ENCODE results near the gene TEX29.

TEX29 gene

DNA sequence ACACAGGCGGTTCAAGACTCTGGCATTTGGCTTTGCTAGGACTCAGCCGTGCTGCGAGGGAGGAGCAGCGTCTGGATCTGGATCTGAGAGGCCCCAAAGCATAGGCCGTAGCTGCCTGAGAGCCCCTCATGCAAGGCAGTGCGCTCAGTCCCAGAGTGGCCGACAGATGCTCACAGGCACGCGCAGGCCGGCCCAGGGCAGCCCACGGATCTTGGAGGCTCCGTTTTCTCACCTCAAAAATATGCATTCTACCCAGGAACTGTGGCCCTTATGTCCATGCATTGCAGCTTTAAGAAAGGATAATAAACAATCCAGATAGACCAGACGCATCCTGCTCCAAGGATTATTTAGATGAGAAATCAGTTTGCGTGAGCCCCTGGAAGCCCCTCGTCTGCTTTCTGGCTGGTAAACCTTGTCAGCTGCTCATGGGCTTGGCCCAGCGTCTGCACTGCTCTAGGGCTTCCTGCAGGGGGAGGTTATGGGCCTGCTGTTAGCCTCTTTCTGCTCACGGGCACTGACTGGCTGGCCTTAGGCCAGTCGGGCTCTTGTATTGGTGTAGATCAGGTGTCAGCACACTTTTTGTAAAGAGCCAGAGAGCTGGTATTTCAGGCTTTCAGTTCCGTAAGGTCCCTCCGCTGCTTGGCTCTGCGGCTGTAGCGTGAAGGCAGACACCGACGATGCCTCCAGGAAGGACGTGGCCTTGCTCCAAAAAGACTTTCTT, 24.2 kb downstream of the TEX29 start:
- DNase-seq = peak; percentile 11

DNA sequence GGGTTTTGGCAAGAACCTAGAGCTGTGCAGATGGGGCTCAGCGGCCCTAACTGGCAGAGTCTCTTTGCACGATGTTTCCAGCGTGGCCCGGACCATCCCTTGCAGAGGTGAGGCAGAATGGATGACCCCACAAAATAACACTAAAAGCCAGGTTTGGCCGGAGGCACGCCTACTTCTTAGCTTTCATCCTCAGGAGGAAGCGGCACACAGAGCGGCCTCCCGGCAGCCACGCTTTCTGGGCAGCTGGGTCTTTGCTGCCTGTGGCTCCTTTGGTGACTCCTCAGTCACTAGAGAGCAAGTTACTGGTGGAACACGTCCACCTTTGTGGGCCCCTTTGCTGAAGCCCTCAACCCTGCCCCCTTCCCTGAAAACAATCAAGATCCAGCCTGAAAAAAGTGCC, 25.2 kb downstream of the TEX29 start:
- DNase-seq = no peak

DNA sequence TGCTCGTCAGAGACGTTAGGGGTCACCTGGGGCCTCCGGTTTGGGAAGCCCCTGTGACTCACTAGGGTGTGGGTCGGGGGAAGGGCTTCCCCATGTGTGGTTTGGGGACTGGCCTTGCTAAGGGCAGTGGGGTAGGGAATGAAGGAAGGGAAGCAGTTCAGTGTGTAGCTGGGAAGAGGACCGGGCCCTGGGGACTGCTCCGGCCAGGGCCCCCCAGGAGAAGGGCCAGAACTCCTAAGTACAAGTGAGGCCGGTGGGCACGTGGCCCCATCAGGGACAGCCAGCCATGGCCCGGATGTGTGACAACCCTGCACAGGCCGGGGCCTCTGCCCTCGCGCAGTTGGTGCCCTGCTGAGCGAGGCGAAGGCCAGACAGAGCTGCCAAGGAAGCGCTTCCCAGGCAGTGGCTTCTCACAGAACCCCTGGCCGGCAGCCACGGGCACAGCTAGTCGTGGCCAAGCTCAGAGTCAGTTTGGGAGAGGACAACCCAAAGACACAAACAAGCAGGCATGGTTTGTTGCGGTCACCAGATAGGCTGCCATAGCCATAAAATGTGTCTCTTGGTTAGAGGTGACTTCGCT, 25.7 kb downstream of the TEX29 start:
- DNase-seq = no peak

- DNase-seq = no peak
These were observed 27.0 kb downstream of the TEX29 start for GRCh38 chr13:111347438-111347837.

DNA sequence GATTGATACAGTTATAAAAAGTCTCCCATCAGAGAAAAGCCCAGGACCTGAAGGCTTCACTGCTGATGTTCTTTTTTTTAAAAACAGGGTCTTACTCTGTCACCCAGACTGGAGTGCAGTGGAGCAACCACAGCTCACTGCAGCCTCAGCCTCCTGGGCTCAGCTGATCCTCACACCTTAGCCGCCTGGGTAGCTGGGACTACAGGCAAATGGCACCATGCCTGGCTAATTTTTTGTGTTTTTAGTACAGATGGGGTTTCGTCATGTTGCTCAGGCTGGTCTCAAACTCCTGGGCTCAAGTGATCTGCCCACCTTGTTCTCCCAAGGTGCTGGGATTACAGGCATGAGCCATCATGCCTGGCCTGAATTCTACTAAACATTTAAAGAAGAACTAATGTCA, 33.1 kb downstream of the TEX29 start:
- no peak for DNase-seq

DNA sequence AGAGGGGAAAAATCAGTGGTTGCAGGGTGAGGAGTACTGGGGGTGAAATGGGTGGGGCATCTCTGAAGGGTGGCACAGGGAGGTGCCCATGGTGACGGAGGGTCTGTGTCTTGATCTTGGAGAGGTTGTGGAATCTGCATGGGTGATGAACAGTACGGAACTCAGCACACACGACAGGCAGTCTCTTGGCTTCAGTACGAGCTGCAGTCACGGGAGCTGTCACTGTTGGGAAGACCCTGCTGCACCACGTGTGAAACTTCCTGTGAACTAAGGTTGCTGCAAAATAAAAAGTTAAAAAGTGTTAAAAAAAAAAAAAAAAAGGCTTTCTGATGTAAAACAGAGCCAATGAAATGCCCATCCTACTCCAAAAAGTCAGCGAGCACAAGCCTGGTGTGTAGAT, 34.3 kb downstream of the TEX29 start:
- DNase-seq = no peak

DNA sequence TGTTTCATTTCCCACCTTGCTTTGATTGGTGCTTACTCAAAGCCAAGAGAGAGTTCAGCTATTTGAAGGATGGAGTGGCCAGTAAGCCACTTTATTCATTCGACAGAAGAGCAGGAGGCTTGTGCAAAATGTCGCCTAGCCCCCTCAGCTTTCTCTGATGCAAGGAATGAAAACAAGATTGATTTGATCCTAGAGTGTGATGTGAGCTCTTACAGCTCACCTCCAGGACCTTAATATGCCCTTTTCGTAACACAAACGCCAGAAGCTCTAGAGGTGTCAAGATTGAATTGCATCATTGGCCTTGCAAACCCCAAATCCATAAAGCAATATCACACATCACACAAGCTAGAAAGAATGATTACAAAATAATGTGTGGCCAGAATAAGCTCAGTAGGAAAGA, 36.4 kb downstream of the TEX29 start:
- no peak for DNase-seq

DNA sequence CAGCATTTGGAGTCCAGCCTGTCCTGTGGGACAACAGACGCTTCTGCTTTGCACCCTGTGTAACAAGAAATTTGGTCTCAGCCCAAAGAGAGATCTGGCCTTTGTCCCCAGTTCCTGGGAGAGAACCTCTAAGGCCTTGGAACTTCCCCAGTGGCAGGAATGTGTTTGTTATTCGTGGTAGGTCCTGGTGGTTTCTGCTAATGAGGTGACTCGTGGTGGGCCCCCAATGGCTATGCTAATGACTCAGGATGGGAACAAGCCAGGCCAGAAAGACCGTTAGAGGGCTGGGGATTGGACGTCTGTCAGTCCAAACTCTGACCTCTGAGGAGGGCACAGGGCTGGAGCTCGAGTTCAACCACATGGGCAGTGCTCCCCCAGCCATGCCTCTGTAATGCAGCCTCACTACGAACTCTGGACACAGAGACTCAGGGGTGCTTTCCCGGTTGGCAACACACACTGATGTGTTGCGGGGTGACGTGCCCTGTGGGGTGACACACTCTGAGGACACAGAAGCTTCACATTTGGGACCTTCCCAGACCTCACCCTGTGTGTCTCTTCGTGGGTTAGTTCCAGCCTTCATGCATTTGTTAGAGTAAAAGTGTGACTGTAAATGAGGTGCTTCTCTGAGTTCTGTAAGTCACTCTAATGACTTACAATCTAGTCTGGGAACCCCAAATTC, 38.9 kb downstream of the TEX29 start:
- no peak for DNase-seq

DNA sequence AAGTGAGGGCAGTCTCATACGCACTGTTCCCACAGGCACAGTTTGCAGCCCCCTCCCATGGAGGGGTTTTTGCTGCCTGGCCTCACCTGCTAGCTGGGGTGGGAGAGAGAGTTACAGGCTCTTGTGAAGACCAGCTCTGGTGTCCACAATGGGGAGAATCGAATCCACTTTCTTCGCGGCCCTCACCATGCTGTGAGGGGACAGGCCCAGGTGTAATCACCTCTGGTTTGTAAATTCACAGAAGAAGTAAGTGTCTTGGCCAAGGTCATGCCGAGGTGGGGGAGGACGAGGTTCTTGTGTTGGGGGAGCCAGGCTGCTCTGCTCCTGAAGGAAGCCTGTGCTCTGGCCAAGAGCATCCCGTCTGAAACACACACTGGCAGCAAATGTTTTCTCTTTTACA, 39.5 kb downstream of the TEX29 start:
- DNase-seq = no peak

GRCh38 chr13:111360452-111360851, 40.0 kb downstream of the TEX29 start:
- DNase-seq = no peak

DNA sequence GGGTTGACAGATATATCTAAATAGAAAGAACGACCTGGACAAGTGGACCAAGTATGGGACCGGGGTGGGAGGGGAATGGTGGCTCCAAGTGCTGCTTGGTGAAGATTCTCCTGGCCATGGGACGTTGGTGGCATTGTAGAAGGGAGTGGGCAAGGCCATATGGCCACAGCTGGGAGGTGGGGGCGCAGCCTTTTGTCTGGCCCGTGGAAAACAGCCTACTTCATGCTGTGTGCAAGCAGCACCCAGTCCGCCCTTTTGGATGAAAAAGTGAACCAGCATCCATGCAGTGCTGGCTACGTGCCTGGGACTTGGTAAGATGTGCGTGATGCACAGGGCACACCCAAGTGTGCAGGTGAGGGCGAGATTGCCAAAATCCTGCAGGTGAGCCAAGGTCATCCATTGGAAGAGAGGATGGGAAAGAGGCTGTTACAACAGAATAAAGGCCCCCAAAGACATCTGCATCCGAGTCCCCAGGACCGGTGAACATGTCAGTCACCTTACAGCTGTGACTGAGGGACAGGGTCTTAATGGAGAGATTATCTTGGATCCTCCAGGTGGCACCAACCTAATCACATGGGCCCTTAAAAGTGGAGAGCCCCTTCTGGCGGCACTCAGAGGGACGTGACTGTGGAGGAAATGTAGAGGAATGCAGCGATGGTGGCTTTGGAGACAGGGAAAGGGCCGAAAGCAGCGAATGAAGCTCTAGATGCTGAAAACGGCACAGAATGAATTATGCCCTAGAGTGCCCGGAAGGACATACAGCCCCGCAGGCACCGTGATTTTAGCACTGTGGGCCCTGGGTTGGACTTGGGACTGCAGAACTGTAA, 40.8 kb downstream of the TEX29 start:
- no peak for DNase-seq

GRCh38 chr13:111361873-111362648, 41.6 kb downstream of the TEX29 start:
- no peak for DNase-seq

GRCh38 chr13:111363121-111363520, 42.7 kb downstream of the TEX29 start:
- no peak for DNase-seq

DNA sequence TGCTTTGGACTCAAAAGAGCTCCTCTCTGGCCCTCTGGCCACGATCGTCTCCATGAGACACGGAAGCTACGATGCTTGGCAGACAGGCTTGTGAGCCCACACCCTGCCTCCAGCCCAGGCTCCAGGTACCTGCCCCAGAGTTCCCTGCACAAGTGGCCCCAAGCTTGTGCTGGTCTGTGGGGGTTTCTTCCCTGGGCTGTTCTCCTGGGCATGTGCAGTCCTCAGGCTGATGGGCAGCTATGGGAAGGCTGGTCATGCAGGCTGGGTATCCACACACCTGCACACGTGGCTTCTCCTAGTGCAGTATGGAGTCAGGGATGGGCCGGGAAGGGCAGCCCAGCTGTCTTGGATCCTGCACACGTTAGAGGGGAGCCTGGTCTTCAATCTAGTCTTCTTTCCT, 43.1 kb downstream of the TEX29 start:
- DNase-seq = no peak

DNA sequence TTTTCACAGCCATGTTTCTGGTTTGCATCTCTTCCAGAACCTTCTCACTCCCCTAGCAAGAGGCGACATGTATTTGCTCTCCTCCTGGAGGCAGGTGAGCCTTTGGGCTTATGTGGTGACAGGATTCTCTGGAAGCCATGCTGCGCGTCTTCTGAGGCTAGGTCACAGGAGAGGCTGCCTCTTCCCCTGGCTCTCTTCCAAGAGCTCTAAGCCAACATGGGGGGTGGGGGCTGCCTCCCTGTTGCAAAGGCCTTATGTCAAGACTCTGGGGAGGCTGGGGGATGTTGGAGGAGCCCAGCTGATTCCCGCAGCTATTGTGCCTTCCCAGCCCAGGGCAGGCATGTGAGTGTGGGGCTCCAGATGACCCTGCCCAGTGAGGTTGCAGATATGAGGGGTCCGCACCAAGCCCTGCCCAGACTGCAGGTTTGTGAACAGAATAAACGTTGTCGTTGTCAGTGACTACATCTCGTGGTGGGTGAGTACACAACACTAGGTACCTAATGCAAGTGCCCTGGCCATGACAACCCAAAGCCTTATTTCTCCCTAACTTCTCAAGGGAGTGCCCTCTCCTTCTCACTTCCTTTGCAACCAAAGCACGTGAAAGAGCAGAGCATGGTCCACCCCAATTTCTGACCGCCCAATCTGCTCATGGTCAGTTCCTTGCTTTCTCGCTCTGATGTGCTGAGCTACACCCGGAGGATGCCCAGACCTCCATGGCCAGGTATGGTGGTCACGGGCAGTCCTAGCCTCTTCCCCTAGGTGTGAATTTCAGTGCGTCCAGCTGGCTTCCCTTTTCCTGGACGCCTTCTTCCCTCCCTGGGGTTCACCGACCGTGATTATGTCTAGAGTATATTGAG, 44.9 kb downstream of the TEX29 start:
- no peak for DNase-seq

GRCh38 chr13:111367340-111367739, 46.9 kb downstream of the TEX29 start:
- DNase-seq = no peak

- DNase-seq = no peak
These were observed 47.6 kb downstream of the TEX29 start for GRCh38 chr13:111368091-111368490.

GRCh38 chr13:111370147-111370546, 49.7 kb downstream of the TEX29 start:
- no peak for DNase-seq

DNA sequence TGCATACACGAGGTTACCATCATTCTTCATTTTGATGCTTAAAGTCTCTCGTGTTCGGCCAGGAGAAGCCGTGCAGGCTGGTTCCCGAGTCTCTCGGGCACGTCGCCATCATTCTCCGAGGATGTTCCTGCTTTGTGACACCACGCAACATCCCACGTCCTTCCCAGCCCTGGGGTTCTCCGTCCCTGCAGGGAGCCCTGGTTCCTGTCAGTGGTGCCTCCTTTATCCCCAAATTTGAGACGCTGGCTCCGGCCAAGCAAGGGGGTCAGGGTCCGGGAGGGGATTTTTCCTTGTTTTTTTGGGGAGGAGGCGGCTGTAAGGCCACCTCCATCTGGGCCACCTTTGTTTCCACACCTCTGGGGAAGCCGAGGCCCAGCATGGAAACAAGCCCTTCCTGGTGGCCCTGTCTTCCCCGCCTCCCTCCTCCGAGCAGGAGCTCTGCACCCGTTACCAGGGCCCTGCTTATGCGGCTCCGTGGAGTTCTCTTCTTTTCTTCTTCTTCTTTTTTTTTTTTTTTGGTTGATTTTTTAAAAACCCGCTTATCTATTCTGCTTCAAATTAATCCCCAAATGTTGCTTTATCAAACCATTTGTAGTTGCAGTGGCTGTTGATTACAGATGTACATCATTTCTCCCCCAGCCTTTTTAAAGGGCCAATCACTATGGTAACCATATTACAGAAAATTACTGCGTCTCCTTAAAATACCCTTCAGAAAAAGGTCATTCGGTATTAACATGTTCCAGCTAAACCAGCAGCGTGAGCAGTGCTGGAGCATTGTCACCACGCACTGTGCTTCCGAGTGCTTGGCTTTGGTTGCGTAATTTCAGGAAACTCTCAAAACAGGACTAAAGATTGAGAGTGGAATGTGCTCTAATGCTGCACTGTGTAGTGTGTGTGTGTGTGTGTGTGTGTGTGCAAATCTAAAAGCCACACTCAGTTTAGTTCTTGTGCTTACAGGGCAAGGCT, 50.4 kb downstream of the TEX29 start:
- DNase-seq = no peak

DNA sequence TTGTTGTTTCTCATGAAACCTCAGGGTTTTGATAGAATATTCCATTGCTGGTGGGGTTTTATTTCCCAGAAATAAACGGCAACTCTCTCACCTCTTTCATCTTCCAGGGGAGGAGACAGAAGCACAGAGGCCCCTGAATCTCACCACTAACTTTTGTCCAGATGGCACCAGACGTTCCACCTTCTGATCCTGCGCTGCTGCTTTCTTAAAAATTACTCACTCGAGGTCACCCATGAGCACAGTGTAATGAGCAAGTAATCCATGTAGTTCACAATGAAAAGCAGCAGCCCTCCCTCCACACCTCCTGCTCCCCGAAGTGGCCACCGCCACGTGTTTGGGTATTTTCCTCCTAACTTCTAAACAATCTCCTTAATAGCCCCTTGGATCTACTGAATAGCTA, 51.3 kb downstream of the TEX29 start:
- no peak for DNase-seq

All from OCI-M1 (cell line).